ENCODE measurements around the gene TMEM181. TPM values are rescaled to one million over a fixed set of nuclear protein-coding genes. Genes with fewer than 3 reads are reported as not detected.

The TMEM181 gene
- total and polyA plus RNA-seq, 8 donors: 14.1 to 32.8 (median 23.1) TPM

DNA sequence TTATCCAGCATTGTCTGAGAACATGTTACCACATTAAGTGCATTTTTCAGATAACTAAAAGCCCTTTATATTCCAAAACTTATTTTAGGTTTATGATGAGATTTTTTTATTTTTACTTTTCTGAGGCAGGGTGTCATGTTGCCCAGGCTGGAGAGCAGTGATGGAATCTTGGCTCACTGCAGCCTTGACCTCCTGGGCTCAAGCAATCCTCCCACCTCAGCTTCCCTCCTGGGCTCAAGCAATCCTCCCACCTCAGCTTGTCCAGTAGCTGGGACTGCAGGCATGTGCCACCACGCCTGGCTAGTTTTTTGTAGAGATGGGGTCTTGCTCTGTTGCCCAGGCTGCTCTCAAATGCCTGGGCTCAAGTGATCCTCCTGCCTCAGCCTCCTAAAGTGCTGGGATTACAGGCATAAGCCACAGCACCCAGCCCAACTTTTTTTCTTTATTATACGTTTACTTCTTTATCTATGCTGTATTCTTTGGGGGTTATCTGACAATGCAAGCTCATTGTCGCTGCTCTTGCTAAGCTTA lies 78.5 kb downstream of the TMEM181 start:
- peaks cover 2 to 17% (median 12%) of the 10 kb centered on the region in 3 donors for H3K4me1 ChIP-seq
- intact Hi-C loops (cut with DNase I): no loop called here
- peaks cover 0 to 8% (median 0%) of the 10 kb centered on the region in 3 donors for H3K36me3 ChIP-seq
- WGBS, 2 donors: 59 to 63% methylated on average over 3 of the region's 3 CpGs
- DNase-seq (no peak), ATAC-seq (no peak), FAIRE-seq (no peak)
- TF ChIP-seq, protein P1, sequence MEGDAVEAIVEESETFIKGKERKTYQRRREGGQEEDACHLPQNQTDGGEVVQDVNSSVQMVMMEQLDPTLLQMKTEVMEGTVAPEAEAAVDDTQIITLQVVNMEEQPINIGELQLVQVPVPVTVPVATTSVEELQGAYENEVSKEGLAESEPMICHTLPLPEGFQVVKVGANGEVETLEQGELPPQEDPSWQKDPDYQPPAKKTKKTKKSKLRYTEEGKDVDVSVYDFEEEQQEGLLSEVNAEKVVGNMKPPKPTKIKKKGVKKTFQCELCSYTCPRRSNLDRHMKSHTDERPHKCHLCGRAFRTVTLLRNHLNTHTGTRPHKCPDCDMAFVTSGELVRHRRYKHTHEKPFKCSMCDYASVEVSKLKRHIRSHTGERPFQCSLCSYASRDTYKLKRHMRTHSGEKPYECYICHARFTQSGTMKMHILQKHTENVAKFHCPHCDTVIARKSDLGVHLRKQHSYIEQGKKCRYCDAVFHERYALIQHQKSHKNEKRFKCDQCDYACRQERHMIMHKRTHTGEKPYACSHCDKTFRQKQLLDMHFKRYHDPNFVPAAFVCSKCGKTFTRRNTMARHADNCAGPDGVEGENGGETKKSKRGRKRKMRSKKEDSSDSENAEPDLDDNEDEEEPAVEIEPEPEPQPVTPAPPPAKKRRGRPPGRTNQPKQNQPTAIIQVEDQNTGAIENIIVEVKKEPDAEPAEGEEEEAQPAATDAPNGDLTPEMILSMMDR (IDR thresholded peaks at IDR 0.05): no peak
- no peaks in the 10 kb centered on the region for H3K27me3 ChIP-seq
- no peak overlapping the region for H3K4me3 ChIP-seq
- H3K9me3 ChIP-seq: no peaks in the 10 kb centered on the region
- H3K27ac ChIP-seq: no peak overlapping the region

DNA sequence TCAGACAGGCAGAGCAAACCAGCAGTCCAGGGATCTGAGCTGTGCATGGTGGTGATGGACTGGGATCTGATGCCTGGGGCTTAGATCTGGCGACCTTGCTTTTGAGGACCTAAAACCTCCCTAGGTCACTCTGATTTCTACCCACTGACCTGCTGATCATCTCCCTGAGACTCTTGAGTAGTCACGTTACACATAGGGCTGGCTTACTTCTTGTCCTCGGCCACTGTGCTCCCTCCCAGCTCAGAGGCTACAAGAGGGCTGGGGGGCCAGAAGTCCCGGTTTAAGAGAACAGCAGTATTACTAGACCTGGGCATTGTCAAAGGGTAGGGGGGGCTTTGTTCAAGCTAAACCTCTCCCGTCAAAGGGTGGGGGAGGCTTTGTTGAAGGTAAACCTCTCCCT lies 79.2 kb downstream of the TMEM181 start:
- Histone ChIP-seq H3K27ac (no peak overlapping the region), H3K4me1 (peaks cover 3 to 20% (median 15%) of the 10 kb centered on the region in 3 donors), H3K4me3 (no peak overlapping the region), H3K9me3 (no peaks in the 10 kb centered on the region), H3K36me3 (peaks cover 0 to 4% (median 0%) of the 10 kb centered on the region in 3 donors), H3K27me3 (no peaks in the 10 kb centered on the region)
- TF ChIP-seq, protein P1 (IDR thresholded peaks at IDR 0.05): no peak
- FAIRE-seq (no peak), DNase-seq (no peak), ATAC-seq (no peak)
- 86 to 88% methylated on average over 5 of the region's 5 CpGs for whole genome bisulfite sequencing, 2 donors
- intact Hi-C loops (cut with DNase I): no loop called here

DNA sequence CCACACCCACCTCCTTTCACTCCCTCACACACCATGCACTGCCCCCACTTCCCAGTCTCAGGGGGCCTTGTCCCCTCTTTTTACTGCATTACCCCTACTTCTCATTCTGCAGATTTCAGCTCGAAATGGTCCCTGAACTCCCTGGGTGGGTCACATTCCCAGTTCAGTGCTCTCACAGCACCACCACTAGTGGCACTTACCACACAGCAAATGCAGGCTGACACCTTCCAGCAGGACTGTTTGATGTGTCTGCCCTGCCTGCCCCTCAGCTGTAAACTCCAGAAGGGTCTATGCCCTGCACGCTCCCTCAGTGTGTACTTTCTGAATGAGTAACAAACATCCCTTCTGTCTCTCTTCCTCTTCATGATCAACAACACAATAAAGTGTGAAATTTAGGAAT lies 80.6 kb downstream of the TMEM181 start:
- Histone ChIP-seq H3K27ac (no peak overlapping the region), H3K9me3 (no peaks in the 10 kb centered on the region), H3K4me1 (peaks cover 3 to 20% (median 15%) of the 10 kb centered on the region in 3 donors), H3K4me3 (no peak overlapping the region), H3K36me3 (no peaks in the 10 kb centered on the region), H3K27me3 (no peaks in the 10 kb centered on the region)
- TF ChIP-seq, protein P1 (IDR thresholded peaks at IDR 0.05): no peak
- intact Hi-C loops (cut with DNase I): no loop called here
- 96 to 98% methylated on average over 2 of the region's 2 CpGs for WGBS, 2 donors
- no peak for FAIRE-seq
- DNase-seq: no peak
- no peak for ATAC-seq

DNA sequence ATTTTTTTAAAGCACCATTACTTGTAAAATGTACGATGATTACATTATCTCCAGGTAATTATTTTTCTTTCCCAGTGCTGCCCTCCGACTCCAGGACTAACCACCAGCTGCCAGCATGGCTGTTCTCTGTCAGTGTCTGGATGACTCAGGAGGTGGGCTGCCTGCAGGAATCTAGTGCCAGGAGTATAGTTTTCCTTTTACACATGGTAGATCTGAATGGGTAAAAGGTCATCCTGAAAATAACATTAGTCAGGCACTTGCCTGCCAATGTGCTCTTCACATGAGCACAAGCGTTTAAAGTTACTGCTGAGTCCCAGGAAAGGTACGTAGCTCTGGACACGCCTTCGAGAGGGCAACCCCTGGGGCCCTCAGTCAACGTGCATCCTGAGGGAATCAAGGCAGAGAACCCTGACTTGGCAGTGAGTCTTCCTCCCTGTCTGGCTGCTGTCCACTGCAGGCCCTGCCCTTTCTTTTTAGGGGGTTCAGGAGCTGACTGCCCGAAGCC lies 82.3 kb downstream of the TMEM181 start:
- no peaks in the 10 kb centered on the region for H3K36me3 ChIP-seq
- 61 to 62% methylated on average over 8 of the region's 8 CpGs for WGBS, 2 donors
- ATAC-seq: no peak
- TF ChIP-seq, protein P1 (IDR thresholded peaks at IDR 0.05): no peak
- H3K27ac ChIP-seq: no peak overlapping the region
- H3K4me1 ChIP-seq: peaks cover 3 to 20% (median 15%) of the 10 kb centered on the region in 3 donors
- H3K27me3 ChIP-seq: no peaks in the 10 kb centered on the region
- H3K9me3 ChIP-seq: no peaks in the 10 kb centered on the region
- peak in 1 of 6 donors; percentile 13 for DNase-seq
- no peak for FAIRE-seq
- H3K4me3 ChIP-seq: no peak overlapping the region
- intact Hi-C loops (cut with DNase I): no loop called here

DNA sequence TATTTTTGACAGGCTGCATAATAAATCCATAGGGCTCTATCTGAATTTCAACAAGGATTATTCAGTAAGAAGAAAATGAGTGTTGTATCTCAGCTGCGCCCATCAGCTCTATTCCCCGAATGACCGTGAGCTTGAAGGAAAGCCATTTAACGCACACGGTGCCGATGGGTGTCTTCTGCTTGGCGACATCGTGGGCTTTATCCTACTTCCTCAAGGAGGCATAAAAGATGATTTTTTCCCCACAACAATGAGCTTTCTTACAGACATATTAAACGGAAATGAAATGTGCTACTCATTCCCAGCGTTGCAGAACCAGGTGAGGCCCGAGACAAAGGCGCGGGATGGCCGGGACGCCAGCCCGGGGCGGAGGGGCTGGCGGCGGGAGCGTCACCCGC lies 83.9 kb downstream of the TMEM181 start:
- DNase-seq (no peak), FAIRE-seq (no peak), ATAC-seq (peak in 1 of 4 donors; percentile 0)
- intact Hi-C loops (cut with DNase I): no loop called here
- H3K4me3 ChIP-seq: peak overlapping the region; percentile 69 to 95 (median 86)
- H3K27me3 ChIP-seq: no peaks in the 10 kb centered on the region
- peaks cover 3 to 20% (median 15%) of the 10 kb centered on the region in 3 donors for H3K4me1 ChIP-seq
- peak overlapping the region; percentile 90 to 94 (median 93) for H3K27ac ChIP-seq
- TF ChIP-seq, protein P1 (IDR thresholded peaks at IDR 0.05): no peak
- no peaks in the 10 kb centered on the region for H3K36me3 ChIP-seq
- WGBS, 2 donors: 1 to 2% methylated on average over 17 to 21 of the region's 21 CpGs
- no peaks in the 10 kb centered on the region for H3K9me3 ChIP-seq
